HCT116 (cell line): ENCODE measurements around the gene APPBP2. TPM values are rescaled to one million over a fixed set of nuclear protein-coding genes. Genes with fewer than 3 reads are reported as not detected.

ENCODE experiments used
- ATAC-seq: fragments of 200-7000 bp; cut with Tn5 transposase; 2 replicates; pipeline ENCODE4 v1.9.1; 2020; ENCODE audit warnings: mild to moderate bottlenecking, moderate library complexity
- BruUV-seq: library from RNA; stranded (reverse); fragments of 400-500 nt; replicated peaks from 2 replicates; lab custom pipeline; 2021; lab: Mats Ljungman, UMichigan
- CTCF ChIA-PET: fragments of 300-600 bp; sonication (Branson Sonifier 250); formaldehyde crosslinking; loops from one replicate; lab custom pipeline; 2021; ENCODE audit warnings: antibody characterized with exemption; lab: Charles Lee
- POLR2A ChIA-PET: fragments of 300-600, 350-600 bp; sonication (Branson Sonifier 250); formaldehyde crosslinking; loops from one replicate; lab custom pipeline; 2021; ENCODE audit warnings: antibody characterized with exemption; lab: Charles Lee
- RAD21 ChIA-PET, 2 experiments: fragments of 300-600 bp; sonication (Branson Sonifier 250); formaldehyde crosslinking; loops; one replicate each; lab custom pipeline; 2023; ENCODE audit warnings: low total read pairs in 2 of 2; ENCODE audit not compliant: uncharacterized antibody in 2 of 2, unreplicated experiment in 2 of 2, low non-redundant PET in 1 of 2; lab: Charles Lee
- DNase-seq: peaks from one replicate; pipeline ENCODE4 v3.0.0-alpha.2; 2010; ENCODE audit warnings: low read depth, low spot score
- H2AFZ ChIP-seq: fragments of 200-600 bp; shearing (Covaris generic), sonication (generic); 2 replicates; pipeline ENCODE4 v1.6.1; 2017; ENCODE audit warnings: low read depth, mixed run types, mixed read lengths, antibody characterized with exemption, low read length; ENCODE audit not compliant: poor library complexity, severe bottlenecking
- H3K27ac ChIP-seq: 2 replicates; pipeline ENCODE4 v1.5.1; 2012; ENCODE audit warnings: low read depth, low read length
- H3K27me3 ChIP-seq: fragments of 200-600 bp; sonication (generic); 2 replicates; pipeline ENCODE4 v1.6.1; 2016; ENCODE audit warnings: mixed run types, low read length, mixed read lengths; ENCODE audit not compliant: insufficient read depth
- H3K36me3 ChIP-seq, 2 experiments: fragments of 200-500 bp in 1 of 2; fragments of 200-600 bp in 1 of 2; sonication (Bioruptor generic) in 1 of 2; sonication (generic) in 1 of 2; 2 replicates each; pipeline versions ENCODE4 v1.5.1 to v1.6.1; 2014 to 2016; ENCODE audit warnings: low read length in 2 of 2, inconsistent platforms in 1 of 2, mixed read lengths in 1 of 2, mixed run types in 1 of 2; ENCODE audit not compliant: insufficient read depth in 2 of 2, control insufficient read depth in 1 of 2
- H3K4me1 ChIP-seq, 2 experiments: fragments of 200-600 bp in 1 of 2; sonication (generic) in 1 of 2; 2 replicates each; pipeline versions ENCODE4 v1.5.1 to v1.6.1; 2012 to 2017; ENCODE audit warnings: low read length in 2 of 2, inconsistent platforms in 1 of 2, mild to moderate bottlenecking in 1 of 2, mixed read lengths in 1 of 2, mixed run types in 1 of 2, moderate library complexity in 1 of 2; ENCODE audit not compliant: insufficient read depth in 2 of 2, control insufficient read depth in 1 of 2
- H3K4me2 ChIP-seq: fragments of 200-600 bp; sonication (generic); 2 replicates; pipeline ENCODE4 v1.6.1; 2017; ENCODE audit warnings: mixed run types, low read length, mixed read lengths
- H3K4me3 ChIP-seq, 2 experiments: fragments of 200-600 bp in 1 of 2; sonication (generic) in 1 of 2; replicated peaks in 1 of 2; 2 replicates each; pipeline ENCODE4 v1.5.1; 2011 to 2016; ENCODE audit warnings: low read length in 2 of 2, control low read depth in 1 of 2, low read depth in 1 of 2, mild to moderate bottlenecking in 1 of 2, mixed read lengths in 1 of 2, mixed run types in 1 of 2
- H3K79me2 ChIP-seq: fragments of 200-600 bp; sonication (generic); 2 replicates; pipeline ENCODE4 v1.6.1; 2017; ENCODE audit warnings: mild to moderate bottlenecking, mixed run types, low read length, moderate library complexity, mixed read lengths; ENCODE audit not compliant: insufficient read depth
- H3K9ac ChIP-seq: fragments of 200-600 bp; sonication (generic); 2 replicates; pipeline ENCODE4 v1.6.1; 2016; ENCODE audit warnings: low read length, mixed read lengths
- H3K9me2 ChIP-seq: fragments of 200-600 bp; sonication (generic), shearing (Covaris generic); 2 replicates; pipeline ENCODE4 v1.6.1; 2017; ENCODE audit warnings: mixed run types, mild to moderate bottlenecking, moderate library complexity; ENCODE audit not compliant: insufficient read depth
- H3K9me3 ChIP-seq, 2 experiments: fragments of 200-500 bp in 1 of 2; fragments of 200-600 bp in 1 of 2; sonication (Bioruptor generic) in 1 of 2; sonication (generic) in 1 of 2; 2 replicates each; pipeline ENCODE4 v1.6.1; 2014 to 2017; ENCODE audit warnings: low read length in 2 of 2, mixed read lengths in 2 of 2, inconsistent platforms in 1 of 2, low read depth in 1 of 2, mild to moderate bottlenecking in 1 of 2, mixed run types in 1 of 2, moderate library complexity in 1 of 2; ENCODE audit not compliant: control insufficient read depth in 1 of 2, insufficient read depth in 1 of 2
- H4K20me1 ChIP-seq: fragments of 200-600 bp; sonication (generic), shearing (Covaris generic); 2 replicates; pipeline ENCODE4 v1.6.1; 2017; ENCODE audit warnings: mixed run types, mild to moderate bottlenecking, moderate library complexity; ENCODE audit not compliant: insufficient read depth
- EGR1 ChIP-seq: IDR thresholded peaks from 2 replicates; pipeline ENCODE4 v1.6.1; 2012; ENCODE audit warnings: low read depth
- JUND ChIP-seq: IDR thresholded peaks from 2 replicates; pipeline ENCODE4 v1.6.1; 2012
- SP1 ChIP-seq: IDR thresholded peaks from 2 replicates; pipeline ENCODE4 v1.6.1; 2012; ENCODE audit warnings: low read depth
- intact Hi-C: fragments of 100-400 bp; cut with micrococcal nuclease; formaldehyde crosslinking; loops from 2 replicates; pipeline ENCODE4 v1.10.0; 2022
- total RNA-seq: library from RNA; stranded (reverse); gene quantifications from one replicate; pipeline ENCODE4 v1.2.1, GENCODE V29; 2021; ENCODE audit not compliant: unreplicated experiment

Gene APPBP2
- total RNA-seq, 1 experiment from 2014 or later: 35.8 TPM

- peak overlapping the region; percentile 88 for H3K4me2 ChIP-seq
- BruUV-seq: no TSS peak
- intact Hi-C loops: no loop called here
- no peak for ATAC-seq
- no peak for DNase-seq
- H3K9me3 ChIP-seq: no peaks in the 10 kb centered on the region
- H3K36me3 ChIP-seq: no peaks in the 10 kb centered on the region
- RAD21 ChIA-PET: no interaction called here
- CTCF ChIA-PET: no interaction called here
- no peaks in the 10 kb centered on the region for H4K20me1 ChIP-seq
- TF ChIP-seq EGR1 (no peak), SP1 (peak; percentile 45; the same call in 1 of the 2 replicates), JUND (peak; percentile 34; the same call in 1 of the 2 replicates)
- H3K4me3 ChIP-seq: no peak overlapping the region
- no peak overlapping the region for H2AFZ ChIP-seq
- no peak overlapping the region; the same call in 1 of the 2 replicates for H3K27ac ChIP-seq
- H3K27me3 ChIP-seq: no peaks in the 10 kb centered on the region
- H3K9ac ChIP-seq: no peak overlapping the region
- peaks cover 19 to 32% of the 10 kb centered on the region in 2 experiments for H3K4me1 ChIP-seq
- no peaks in the 10 kb centered on the region for H3K9me2 ChIP-seq
- POLR2A ChIA-PET: no interaction called here
- H3K79me2 ChIP-seq: peaks cover 25% of the 10 kb centered on the region
Measured at GRCh38 chr17:60393840-60394723, 132.0 kb downstream of the APPBP2 start.

Other genes starting within 250 kb of the APPBP2 start
- 67.0 TPM for gene USP32, start 134.1 kb downstream of the APPBP2 start, total RNA-seq
- gene CHCT1, start 103.8 kb downstream of the APPBP2 start, total RNA-seq: not detected
- 29.1 TPM for gene PPM1D, start 74.0 kb upstream of the APPBP2 start, total RNA-seq
- gene BCAS3, start 151.6 kb upstream of the APPBP2 start, total RNA-seq: 26.3 TPM